ENCODE results near the gene SPOCK2. TPM values are rescaled to one million over a fixed set of nuclear protein-coding genes. Genes with fewer than 3 reads are reported as not detected.

SPOCK2 gene
- polyA plus RNA-seq, 4 donors = 1.6 to 24.2 (median 3.2) TPM

DNA sequence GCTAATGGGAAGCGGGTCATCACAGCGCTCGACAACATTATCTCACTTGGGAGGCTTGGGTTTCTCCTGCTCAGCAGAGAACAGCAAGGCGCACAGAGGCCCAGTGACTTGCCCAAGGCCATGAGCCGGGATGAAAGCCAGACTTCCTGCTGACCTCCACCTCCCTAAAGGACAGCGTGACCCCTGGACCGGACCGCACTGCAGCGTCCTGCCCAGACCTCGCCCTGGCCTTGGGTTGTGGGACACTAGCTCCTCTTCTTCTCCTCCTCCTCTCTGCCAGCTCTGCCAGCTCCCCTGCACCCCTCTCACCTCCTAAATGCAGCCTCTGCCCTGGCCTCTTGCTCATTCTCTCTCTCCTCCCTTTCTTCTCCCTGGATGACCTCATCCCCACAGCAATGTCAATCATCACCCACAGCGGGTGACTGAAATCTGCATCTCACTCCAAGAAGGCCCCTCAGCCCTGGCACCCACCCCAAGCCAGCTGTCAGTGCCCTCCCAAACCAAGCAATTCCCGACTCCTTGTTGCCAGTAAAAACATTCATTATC, 19.4 kb downstream of the SPOCK2 start:
- H3K36me3 ChIP-seq (ENCODE audit: control insufficient read depth in 3 of 3, insufficient read depth in 2 of 3, low read depth in 1 of 3, low read length in 3 of 3) = peaks cover 0 to 4% (median 0%) of the 10 kb centered on the region in 3 donors
- peaks cover 0 to 2% (median 0%) of the 10 kb centered on the region in 3 donors for H3K27me3 ChIP-seq (ENCODE audit: control insufficient read depth in 3 of 3, insufficient read depth in 3 of 3, low read length in 3 of 3)
- FAIRE-seq = no peak
- no peak overlapping the region for H3K27ac ChIP-seq (ENCODE audit: low read depth in 1 of 3, low read length in 2 of 3)
- 64 to 80% (median 70%) methylated on average over 12 of the region's 12 CpGs for WGBS, 3 donors
- peaks cover 0 to 2% (median 0%) of the 10 kb centered on the region in 3 donors for H3K4me1 ChIP-seq (ENCODE audit: control insufficient read depth in 3 of 3, insufficient read depth in 2 of 3, low read depth in 1 of 3, low read length in 2 of 3)
- no peak for DNase-seq
- no peak overlapping the region for H3K4me3 ChIP-seq (ENCODE audit: low read depth in 1 of 3, low read length in 3 of 3)
- peaks cover 0 to 8% of the 10 kb centered on the region in 2 donors for H3K9me3 ChIP-seq (ENCODE audit: control insufficient read depth in 2 of 2, insufficient read depth in 1 of 2, low read depth in 1 of 2, low read length in 1 of 2)

DNA sequence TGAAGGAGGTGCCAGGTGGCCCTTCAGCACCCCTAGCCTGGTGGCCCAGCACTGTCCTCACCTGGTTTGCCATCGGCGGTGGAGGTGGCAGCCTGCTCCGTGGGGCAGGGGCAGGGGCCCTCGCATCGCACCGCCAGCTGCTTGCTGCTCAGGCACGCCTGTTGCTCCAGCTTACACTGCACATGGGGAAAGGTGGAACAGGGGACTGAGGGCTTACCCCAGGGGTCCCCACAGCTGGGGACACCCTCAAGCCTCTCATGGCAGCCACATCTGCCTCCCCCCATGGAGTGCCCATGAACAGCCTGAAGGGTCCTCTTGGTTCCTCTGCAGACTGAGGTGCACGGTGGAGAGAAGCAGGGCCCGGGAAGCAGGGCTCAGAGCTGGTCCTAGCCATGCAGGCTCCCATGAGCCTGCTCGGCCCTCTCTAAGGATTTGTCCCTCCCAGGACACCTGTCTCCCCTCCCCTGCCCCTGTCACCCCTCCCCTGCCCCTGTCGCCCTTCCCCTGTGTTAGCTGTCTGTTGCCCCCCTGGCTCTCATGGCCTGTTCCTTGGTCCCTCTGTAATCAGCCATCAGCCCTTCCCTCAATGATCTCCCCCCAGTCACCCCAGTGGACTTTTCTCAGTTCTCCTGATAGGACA, 20.1 kb downstream of the SPOCK2 start:
- FAIRE-seq (no peak), DNase-seq (no peak)
- Histone ChIP-seq H3K4me3 (ENCODE audit: low read depth in 1 of 3, low read length in 3 of 3) (no peak overlapping the region), H3K9me3 (ENCODE audit: control insufficient read depth in 2 of 2, insufficient read depth in 1 of 2, low read depth in 1 of 2, low read length in 1 of 2) (peaks cover 0 to 8% of the 10 kb centered on the region in 2 donors), H3K4me1 (ENCODE audit: control insufficient read depth in 3 of 3, insufficient read depth in 2 of 3, low read depth in 1 of 3, low read length in 2 of 3) (peaks cover 0 to 5% (median 0%) of the 10 kb centered on the region in 3 donors), H3K27ac (ENCODE audit: low read depth in 1 of 3, low read length in 2 of 3) (no peak overlapping the region), H3K36me3 (ENCODE audit: control insufficient read depth in 3 of 3, insufficient read depth in 2 of 3, low read depth in 1 of 3, low read length in 3 of 3) (peaks cover 0 to 2% (median 0%) of the 10 kb centered on the region in 3 donors), H3K27me3 (ENCODE audit: control insufficient read depth in 3 of 3, insufficient read depth in 3 of 3, low read length in 3 of 3) (peaks cover 0 to 2% (median 0%) of the 10 kb centered on the region in 3 donors)
- 92 to 96% (median 94%) methylated on average over 11 of the region's 11 CpGs for WGBS, 3 donors

DNA sequence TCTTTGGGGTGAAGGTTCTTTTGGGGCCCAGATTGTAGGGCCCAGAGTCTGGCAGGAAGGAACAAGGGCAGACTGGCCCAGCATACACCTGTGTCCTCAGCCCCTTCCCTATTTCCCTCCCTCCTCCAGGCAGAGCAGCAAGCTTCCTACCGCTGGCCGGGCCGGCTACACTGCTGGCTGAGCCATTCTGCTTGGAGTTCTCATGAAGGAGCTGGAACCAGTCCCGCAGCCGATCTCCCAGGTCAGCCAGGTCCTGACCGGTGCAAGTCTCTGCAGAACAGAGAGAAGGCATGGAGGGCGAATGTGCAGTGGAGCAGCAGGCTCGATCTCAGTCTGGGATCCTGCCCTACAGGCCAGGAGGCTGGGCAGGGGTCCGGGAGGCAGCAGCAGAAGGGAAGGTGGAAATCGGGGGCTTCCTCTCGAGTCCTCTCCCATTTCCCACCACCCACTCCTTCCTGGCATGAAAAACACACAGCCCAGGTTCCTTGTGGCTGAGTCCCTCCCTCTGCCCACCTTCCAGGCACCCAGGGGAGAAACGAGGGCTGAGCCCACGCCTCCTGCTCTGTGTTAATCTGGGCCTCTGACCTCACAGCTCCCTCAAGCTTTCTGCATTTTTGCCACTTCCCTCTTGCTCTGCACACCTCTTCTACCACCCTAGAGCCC, 20.8 kb downstream of the SPOCK2 start:
- Histone ChIP-seq H3K27ac (ENCODE audit: low read depth in 1 of 3, low read length in 2 of 3) (no peak overlapping the region), H3K4me3 (ENCODE audit: low read depth in 1 of 3, low read length in 3 of 3) (no peak overlapping the region), H3K27me3 (ENCODE audit: control insufficient read depth in 3 of 3, insufficient read depth in 3 of 3, low read length in 3 of 3) (peaks cover 0 to 2% (median 0%) of the 10 kb centered on the region in 3 donors), H3K9me3 (ENCODE audit: control insufficient read depth in 2 of 2, insufficient read depth in 1 of 2, low read depth in 1 of 2, low read length in 1 of 2) (peaks cover 0 to 8% of the 10 kb centered on the region in 2 donors), H3K4me1 (ENCODE audit: control insufficient read depth in 3 of 3, insufficient read depth in 2 of 3, low read depth in 1 of 3, low read length in 2 of 3) (peaks cover 0 to 5% (median 0%) of the 10 kb centered on the region in 3 donors), H3K36me3 (ENCODE audit: control insufficient read depth in 3 of 3, insufficient read depth in 2 of 3, low read depth in 1 of 3, low read length in 3 of 3) (peaks cover 0 to 2% (median 0%) of the 10 kb centered on the region in 3 donors)
- 80 to 86% (median 84%) methylated on average over 13 of the region's 13 CpGs for WGBS, 3 donors
- FAIRE-seq = no peak
- no peak for DNase-seq

DNA sequence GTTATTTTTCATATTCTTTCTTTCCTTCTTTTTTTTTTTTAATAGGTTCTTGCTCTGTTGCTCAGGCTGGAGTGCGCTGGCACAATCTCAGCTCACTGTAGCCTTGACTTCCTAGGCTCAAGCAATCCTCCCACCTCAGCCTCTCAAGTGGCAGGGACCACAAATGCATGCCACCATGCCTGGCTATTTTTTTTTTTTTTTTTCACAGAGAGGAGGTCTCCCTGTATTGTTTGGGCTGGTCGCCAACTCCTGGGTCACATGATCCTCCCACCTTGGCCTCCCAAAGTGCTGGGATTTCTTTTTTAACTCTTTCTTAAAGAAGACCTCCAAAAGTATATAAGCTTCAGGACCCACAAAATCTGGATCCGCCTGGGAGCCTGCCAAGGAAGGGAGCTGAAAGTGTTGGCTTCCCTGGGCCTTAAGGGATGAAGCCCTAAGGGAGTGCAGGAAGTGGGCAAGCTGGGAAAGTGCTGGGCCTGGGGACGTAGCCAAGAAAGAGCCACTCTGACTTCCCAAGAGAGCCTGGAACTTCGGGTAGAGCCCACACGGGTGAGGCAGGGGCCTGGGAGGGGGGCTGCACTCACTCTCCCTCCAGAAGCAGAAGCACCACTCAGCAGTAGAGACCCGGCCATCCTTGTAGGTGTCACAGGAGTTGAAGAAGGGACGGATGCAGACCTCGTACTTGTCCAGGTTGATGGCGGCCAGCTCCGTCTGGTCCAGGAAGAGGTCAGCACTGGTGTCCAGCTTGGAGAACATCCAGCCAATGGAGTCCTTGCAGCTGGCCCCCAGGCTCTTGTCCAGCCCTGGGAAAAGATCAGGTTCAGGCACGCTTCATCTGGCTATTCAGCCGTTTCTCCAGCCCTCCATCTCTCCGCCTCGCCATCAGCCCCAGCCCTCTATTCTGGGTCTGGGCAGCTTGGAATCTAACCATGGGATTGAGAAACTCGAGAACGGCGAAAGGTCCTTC, 21.8 kb downstream of the SPOCK2 start:
- FAIRE-seq = no peak
- Histone ChIP-seq H3K4me1 (ENCODE audit: control insufficient read depth in 3 of 3, insufficient read depth in 2 of 3, low read depth in 1 of 3, low read length in 2 of 3) (peaks cover 0 to 5% (median 0%) of the 10 kb centered on the region in 3 donors), H3K4me3 (ENCODE audit: low read depth in 1 of 3, low read length in 3 of 3) (no peak overlapping the region), H3K36me3 (ENCODE audit: control insufficient read depth in 3 of 3, insufficient read depth in 2 of 3, low read depth in 1 of 3, low read length in 3 of 3) (peaks cover 0 to 2% (median 0%) of the 10 kb centered on the region in 3 donors), H3K9me3 (ENCODE audit: control insufficient read depth in 2 of 2, insufficient read depth in 1 of 2, low read depth in 1 of 2, low read length in 1 of 2) (peaks cover 0 to 3% of the 10 kb centered on the region in 2 donors), H3K27me3 (ENCODE audit: control insufficient read depth in 3 of 3, insufficient read depth in 3 of 3, low read length in 3 of 3) (peaks cover 0 to 2% (median 0%) of the 10 kb centered on the region in 3 donors), H3K27ac (ENCODE audit: low read depth in 1 of 3, low read length in 2 of 3) (no peak overlapping the region)
- no peak for DNase-seq
- 71 to 90% (median 84%) methylated on average over 18 of the region's 18 CpGs for WGBS, 3 donors

DNA sequence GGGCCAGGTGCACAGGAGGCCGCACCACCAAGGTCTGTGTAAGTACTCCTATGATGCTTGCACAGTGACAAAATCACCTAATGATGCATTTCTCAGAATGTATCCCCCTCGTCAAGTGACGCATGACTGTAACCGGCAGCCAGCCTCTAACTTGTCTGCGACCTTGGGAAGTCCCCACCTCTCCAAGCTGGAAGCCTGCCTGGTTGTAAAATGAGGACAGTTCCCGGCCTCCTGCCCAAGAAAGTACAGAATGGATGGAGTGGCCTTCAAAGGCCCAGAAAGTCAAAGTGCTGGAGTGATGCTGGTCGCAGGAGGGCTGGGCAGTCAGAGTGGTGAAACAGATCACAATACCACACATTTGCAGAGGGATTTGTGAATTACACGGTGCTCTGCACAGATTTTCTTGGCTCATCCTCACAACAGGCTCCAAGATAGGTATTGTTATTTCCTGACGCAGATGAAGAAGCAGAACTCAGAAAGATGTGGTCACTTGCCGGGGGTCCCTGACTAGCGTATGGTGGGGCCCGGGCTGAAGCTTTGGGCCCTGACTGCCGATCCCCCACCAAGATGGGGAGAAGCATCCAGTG, 22.8 kb downstream of the SPOCK2 start:
- 66 to 78% (median 76%) methylated on average over 13 of the region's 13 CpGs for WGBS, 3 donors
- H3K27ac ChIP-seq (ENCODE audit: low read depth in 1 of 3, low read length in 2 of 3) = no peak overlapping the region
- no peak for FAIRE-seq
- H3K9me3 ChIP-seq (ENCODE audit: control insufficient read depth in 2 of 2, insufficient read depth in 1 of 2, low read depth in 1 of 2, low read length in 1 of 2) = no peaks in the 10 kb centered on the region
- H3K27me3 ChIP-seq (ENCODE audit: control insufficient read depth in 3 of 3, insufficient read depth in 3 of 3, low read length in 3 of 3) = peaks cover 0 to 2% (median 0%) of the 10 kb centered on the region in 3 donors
- no peak for DNase-seq
- H3K36me3 ChIP-seq (ENCODE audit: control insufficient read depth in 3 of 3, insufficient read depth in 2 of 3, low read depth in 1 of 3, low read length in 3 of 3) = peaks cover 0 to 2% (median 0%) of the 10 kb centered on the region in 3 donors
- no peak overlapping the region for H3K4me3 ChIP-seq (ENCODE audit: low read depth in 1 of 3, low read length in 3 of 3)
- peaks cover 0 to 5% (median 0%) of the 10 kb centered on the region in 3 donors for H3K4me1 ChIP-seq (ENCODE audit: control insufficient read depth in 3 of 3, insufficient read depth in 2 of 3, low read depth in 1 of 3, low read length in 2 of 3)

DNA sequence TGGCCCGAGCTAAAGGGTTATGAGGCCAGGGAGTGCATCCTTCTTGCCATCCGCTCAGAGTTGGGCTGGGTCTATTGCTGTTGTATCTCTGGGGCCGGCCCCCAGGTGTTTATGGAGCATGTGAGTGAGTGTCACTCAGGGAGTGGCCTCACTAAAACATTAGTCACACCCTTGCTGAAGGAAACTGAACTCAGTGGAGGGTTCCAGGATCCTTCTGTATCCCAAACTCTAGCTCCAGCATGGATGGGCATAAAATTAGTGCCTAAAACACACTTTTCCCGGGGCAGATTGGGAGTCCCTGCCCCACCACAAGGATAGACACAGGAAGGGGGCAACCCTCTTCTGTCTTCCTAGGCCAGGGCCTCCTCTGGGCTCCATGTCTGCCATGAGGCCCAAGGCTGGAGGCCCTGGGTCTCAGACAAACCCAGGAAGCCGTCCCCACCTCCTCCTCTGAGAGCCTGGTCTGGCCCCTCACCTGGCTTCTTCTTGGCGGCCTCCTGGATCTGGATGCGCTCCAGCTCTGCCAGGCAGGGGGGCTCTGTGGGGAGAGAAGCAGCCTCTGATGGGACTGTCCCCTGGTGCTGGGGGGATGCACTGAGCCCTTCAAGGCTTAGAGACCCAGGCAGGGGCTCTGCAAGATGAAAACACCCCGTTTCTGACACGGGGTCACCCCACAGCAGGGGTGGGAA, 24.5 kb downstream of the SPOCK2 start:
- no peak for FAIRE-seq
- H3K27me3 ChIP-seq (ENCODE audit: control insufficient read depth in 3 of 3, insufficient read depth in 3 of 3, low read length in 3 of 3) = peaks cover 0 to 6% (median 0%) of the 10 kb centered on the region in 3 donors
- H3K27ac ChIP-seq (ENCODE audit: low read depth in 1 of 3, low read length in 2 of 3) = no peak overlapping the region
- 58 to 76% (median 60%) methylated on average over 8 to 9 of the region's 9 CpGs for WGBS, 3 donors
- H3K4me1 ChIP-seq (ENCODE audit: control insufficient read depth in 3 of 3, insufficient read depth in 2 of 3, low read depth in 1 of 3, low read length in 2 of 3) = peaks cover 0 to 5% (median 0%) of the 10 kb centered on the region in 3 donors
- H3K4me3 ChIP-seq (ENCODE audit: low read depth in 1 of 3, low read length in 3 of 3) = no peak overlapping the region
- peak; percentile 58 to 64 for DNase-seq
- no peaks in the 10 kb centered on the region for H3K9me3 ChIP-seq (ENCODE audit: control insufficient read depth in 2 of 2, insufficient read depth in 1 of 2, low read depth in 1 of 2, low read length in 1 of 2)
- peaks cover 0 to 2% (median 0%) of the 10 kb centered on the region in 3 donors for H3K36me3 ChIP-seq (ENCODE audit: control insufficient read depth in 3 of 3, insufficient read depth in 2 of 3, low read depth in 1 of 3, low read length in 3 of 3)

DNA sequence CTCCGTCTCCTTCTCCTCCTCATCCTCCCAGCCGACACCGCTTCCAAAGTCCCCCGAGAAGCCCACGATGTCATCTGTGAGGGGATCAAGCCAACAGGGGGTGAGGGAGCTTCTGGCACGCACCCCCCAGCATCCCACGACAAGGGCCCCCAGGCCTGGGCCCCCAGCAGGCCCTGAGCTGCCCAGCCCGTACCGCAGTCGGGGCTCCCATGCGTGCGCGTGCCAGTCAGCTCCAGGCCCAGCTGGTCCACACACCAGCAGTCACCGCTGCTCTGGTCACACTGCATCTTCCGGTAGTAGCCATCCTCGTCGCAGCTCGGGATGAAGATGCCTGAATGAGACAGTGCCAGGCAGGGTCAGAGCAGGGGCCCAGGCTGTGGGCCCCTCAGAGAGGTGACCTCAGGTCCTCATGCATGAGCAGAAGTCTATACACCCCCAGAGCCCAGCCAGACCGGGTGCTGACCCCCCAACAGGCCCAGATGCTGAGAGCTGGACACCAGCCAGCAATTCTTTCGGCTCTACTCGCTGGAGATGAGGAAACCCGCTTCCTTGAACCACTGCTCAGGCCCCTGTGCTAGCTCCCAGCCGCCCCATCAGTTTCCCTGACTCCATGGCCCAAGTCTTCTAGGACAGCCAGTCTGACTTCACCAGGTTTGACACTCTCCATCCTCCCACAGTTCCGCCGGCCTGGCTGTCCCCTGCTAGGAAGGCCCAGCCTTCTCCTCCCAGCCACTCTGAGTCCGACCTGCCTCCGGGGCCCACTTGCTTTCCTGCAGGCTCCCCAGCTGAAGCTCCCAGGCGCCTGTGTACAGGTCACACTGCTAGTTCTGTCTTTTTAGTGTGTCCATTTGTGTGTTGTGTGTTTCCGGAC, 25.3 kb downstream of the SPOCK2 start:
- WGBS, 3 donors = 93 to 94% (median 94%) methylated on average over 28 to 29 of the region's 29 CpGs
- no peak for DNase-seq
- no peak for FAIRE-seq
- Histone ChIP-seq H3K36me3 (ENCODE audit: control insufficient read depth in 3 of 3, insufficient read depth in 2 of 3, low read depth in 1 of 3, low read length in 3 of 3) (peaks cover 0 to 2% (median 0%) of the 10 kb centered on the region in 3 donors), H3K4me3 (ENCODE audit: low read depth in 1 of 3, low read length in 3 of 3) (no peak overlapping the region), H3K27me3 (ENCODE audit: control insufficient read depth in 3 of 3, insufficient read depth in 3 of 3, low read length in 3 of 3) (peaks cover 0 to 4% (median 0%) of the 10 kb centered on the region in 3 donors), H3K4me1 (ENCODE audit: control insufficient read depth in 3 of 3, insufficient read depth in 2 of 3, low read depth in 1 of 3, low read length in 2 of 3) (peaks cover 0 to 5% (median 0%) of the 10 kb centered on the region in 3 donors), H3K9me3 (ENCODE audit: control insufficient read depth in 2 of 2, insufficient read depth in 1 of 2, low read depth in 1 of 2, low read length in 1 of 2) (no peaks in the 10 kb centered on the region), H3K27ac (ENCODE audit: low read depth in 1 of 3, low read length in 2 of 3) (no peak overlapping the region)
